GM12872 (cell line): ENCODE measurements around the gene GALNT16.

Experiments used
- TF ChIP-seq, protein P1 (sequence below): IDR thresholded peaks from 3 replicates; pipeline ENCODE4 v1.5.1; 2011; ENCODE audit warnings: low read depth, mild to moderate bottlenecking, low read length, moderate library complexity; ENCODE audit not compliant: insufficient read depth

Gene GALNT16

DNA sequence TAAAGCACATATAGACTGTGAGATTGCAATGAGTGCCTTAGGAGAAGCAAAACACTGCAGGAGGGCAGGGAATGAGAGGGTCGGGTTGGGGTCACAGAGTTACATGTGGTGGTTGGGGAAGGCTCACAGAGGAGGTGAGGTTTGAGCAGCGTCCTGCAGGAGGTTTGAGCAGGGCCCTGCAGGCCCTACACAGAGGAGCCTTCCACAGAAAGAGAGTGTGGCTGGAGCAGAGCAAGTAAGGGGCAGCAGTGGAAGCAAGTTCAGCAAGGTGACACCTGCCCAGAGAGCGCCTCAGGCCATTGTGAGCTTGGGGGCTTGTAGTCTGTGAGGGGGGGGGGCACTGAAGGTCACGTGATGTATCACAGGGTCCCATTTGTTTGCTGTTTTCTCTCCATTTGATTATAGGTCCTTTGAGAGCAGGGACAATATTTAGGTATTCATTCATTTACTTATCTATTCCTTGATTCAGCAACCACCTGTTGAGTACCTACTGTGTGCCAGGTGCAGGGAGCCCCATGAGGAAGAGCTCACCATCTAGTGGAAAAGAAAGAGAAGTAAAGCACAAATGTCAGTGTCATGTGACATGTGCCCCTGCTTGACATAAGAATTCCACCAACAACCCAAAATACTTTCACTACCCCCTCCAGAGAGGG, 56.6 kb downstream of the GALNT16 start:
- TF ChIP-seq, protein P1, sequence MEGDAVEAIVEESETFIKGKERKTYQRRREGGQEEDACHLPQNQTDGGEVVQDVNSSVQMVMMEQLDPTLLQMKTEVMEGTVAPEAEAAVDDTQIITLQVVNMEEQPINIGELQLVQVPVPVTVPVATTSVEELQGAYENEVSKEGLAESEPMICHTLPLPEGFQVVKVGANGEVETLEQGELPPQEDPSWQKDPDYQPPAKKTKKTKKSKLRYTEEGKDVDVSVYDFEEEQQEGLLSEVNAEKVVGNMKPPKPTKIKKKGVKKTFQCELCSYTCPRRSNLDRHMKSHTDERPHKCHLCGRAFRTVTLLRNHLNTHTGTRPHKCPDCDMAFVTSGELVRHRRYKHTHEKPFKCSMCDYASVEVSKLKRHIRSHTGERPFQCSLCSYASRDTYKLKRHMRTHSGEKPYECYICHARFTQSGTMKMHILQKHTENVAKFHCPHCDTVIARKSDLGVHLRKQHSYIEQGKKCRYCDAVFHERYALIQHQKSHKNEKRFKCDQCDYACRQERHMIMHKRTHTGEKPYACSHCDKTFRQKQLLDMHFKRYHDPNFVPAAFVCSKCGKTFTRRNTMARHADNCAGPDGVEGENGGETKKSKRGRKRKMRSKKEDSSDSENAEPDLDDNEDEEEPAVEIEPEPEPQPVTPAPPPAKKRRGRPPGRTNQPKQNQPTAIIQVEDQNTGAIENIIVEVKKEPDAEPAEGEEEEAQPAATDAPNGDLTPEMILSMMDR, result no peak

DNA sequence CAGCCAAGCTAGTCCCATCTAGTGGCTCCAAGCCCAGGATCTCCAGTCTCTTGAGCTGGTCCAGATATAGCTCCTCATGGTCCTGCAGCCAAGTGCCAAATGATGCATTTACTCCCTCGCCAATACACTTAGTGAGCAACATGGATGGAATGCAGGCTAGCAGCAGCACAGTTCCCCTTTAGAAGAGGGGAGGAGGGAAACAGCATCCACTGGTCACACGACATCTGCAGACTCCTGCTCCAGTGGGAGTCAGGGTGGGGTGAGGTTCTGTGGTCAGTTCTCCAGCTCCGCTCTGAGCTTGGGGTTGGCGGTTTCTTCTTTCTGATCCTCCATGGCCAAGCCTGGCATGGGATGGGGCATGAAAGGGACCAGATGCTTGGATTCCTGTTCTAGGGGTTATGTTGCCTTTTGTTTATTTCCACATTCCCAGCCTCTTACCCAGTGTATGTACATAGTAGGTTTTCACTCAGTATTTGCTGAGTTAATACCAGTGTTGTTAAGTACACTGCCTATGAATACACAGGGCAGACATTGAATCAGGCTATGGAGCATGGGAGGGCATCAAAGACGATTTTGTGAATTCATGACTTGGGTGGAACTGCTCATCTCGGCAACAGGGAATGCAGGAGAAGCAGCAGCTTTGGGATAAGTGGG, 57.3 kb downstream of the GALNT16 start:
- TF ChIP-seq, protein P1, result no peak

DNA sequence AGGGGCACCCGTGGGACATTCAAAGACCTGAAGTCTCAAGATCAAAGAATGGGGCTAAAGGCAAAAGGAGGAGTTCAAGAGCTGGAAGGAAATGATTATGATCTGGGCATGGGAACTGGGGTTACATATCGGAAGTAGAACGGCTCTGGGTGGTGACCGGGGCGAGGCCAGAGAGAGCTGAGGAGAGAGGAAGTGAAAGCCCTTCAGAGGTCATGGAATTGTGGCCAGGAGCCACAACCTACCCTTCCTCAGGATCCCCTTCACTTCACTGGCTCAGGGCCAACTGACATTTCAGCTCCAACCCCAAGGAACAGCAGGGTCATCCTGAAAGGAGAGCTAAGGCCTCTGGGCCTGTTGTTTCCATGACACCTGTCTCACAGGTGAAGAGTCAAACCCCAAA, 57.8 kb downstream of the GALNT16 start:
- TF ChIP-seq, protein P1, result no peak

DNA sequence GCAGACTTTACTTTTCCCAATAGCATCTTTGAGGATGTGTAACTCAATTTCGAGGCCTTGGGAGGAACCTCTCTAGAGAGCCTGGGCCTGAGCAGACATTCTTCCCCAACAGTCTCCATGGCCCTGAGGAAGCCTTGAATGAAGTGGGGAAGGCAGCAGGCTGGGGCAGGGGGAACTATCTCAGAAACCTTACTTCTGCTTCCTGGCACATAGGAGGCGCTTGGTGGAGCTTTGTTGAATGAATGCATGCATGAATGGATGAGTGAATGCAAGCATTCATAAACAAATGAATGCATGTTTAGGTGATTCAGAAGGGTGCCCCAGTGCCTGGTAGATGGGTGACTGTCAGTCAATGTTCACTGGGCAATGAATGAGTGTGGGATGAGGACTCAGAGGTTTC, 58.3 kb downstream of the GALNT16 start:
- TF ChIP-seq, protein P1, result 0 out of 3 replicates have a peak, but pooled peaks have one; percentile 11

DNA sequence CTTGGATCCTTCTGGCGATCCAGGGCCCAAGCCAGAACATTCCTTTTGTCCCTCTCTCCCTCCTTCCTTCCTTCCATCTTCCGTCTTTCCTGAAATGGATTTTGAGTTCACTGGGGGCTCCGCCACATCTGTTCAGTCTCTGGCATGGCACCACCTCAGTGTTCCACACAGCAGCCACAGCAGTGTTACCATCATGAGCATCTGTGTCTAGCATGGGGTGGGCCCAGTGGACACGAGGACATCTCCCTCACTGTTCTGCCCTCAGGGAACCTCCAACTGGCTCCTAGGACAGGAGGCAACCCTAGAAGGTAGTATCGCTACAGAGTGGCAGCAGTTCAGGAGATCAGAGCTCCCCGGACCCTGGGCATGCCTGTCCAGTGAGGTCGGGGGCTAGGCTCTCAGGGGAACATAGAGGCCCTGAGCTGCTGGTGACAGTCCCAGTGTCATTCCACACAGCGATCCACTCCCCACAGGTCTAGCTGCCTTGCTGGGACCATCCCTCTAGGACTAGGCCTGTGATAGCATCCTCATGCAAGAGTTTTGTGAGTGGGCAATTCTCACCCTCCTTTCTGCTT, 59.0 kb downstream of the GALNT16 start:
- TF ChIP-seq, protein P1, result no peak

DNA sequence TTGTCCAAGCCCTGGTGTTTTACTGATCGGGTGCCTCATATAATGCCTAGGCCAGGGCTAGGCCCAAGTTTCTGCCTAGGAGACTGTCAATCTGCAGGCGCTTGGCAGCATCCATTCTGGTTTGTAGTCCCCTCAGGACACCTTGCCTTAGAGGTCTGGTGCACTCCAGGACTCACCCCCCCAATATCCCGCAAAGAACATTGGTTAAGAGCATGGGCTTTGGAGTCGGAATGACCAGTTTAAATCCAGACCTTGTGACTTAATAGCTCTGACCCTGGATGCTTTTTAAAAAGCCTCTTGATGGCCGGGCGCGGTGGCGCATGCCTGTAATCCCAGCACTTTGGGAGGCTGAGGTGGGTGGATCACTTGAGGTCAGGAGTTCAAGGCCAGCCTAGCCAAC, 60.0 kb downstream of the GALNT16 start:
- TF ChIP-seq, protein P1, result no peak

DNA sequence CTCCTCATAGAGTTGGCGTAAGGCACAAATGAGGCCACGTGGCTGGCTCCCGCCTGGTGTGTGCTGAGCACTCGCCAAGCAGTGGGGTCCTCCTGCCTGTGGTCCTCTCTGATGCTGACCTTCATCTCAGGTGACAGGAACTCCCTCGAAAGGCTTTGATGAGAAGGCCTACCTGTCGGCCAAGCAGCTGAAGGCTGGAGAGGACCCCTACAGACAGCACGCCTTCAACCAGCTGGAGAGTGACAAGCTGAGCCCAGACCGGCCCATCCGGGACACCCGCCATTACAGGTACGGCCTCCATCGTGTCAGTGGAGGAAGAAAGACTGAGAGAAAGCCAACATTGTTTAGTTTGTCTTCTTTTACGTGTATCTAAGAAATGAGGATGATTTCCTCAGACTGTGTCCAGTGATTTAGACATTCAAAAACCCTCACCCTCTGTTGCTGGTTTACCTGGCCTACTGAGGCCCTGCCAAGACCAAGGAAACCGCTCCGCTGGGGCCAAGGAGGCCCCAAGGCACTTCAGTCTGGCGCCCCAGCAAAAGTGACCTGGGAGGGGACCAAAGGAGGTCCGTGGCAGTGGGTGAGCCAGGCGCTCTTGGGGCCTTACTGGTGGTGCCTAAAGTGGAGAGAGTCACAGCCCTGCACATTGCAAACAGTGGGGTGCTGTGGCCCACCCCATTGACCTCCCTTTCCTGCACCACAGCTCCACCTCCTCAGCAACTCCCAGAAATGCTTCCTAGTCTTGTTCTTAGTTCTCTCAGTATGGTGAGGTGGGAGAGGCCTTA, 60.8 kb downstream of the GALNT16 start:
- TF ChIP-seq, protein P1, result no peak
